ENCODE data around the gene CDIPT.

CDIPT gene

DNA sequence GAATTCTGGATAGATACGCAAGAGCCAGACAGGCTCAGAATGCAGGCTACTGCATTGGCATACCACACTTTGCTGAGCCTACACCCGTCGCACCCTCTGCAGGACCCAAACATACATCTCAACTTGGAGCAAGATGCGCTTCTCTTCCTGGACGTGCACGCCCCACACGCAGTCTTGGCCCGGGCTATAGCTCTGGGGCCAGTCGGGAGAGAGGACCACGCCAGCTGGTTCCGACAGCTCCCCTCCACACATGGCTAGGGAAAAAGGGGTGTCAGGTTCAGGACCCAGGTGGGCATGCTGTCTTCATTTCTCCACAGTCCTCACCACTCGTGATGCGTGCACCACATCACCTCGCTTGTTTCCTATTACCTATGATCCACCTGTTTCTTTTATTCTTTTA is 15.1 kb upstream of the CDIPT start:
- no peak for DNase-seq (ENCODE audit: low read depth)
- H3K4me3 ChIP-seq (ENCODE audit: low read length), result no peak overlapping the region
- TF ChIP-seq, protein P1, sequence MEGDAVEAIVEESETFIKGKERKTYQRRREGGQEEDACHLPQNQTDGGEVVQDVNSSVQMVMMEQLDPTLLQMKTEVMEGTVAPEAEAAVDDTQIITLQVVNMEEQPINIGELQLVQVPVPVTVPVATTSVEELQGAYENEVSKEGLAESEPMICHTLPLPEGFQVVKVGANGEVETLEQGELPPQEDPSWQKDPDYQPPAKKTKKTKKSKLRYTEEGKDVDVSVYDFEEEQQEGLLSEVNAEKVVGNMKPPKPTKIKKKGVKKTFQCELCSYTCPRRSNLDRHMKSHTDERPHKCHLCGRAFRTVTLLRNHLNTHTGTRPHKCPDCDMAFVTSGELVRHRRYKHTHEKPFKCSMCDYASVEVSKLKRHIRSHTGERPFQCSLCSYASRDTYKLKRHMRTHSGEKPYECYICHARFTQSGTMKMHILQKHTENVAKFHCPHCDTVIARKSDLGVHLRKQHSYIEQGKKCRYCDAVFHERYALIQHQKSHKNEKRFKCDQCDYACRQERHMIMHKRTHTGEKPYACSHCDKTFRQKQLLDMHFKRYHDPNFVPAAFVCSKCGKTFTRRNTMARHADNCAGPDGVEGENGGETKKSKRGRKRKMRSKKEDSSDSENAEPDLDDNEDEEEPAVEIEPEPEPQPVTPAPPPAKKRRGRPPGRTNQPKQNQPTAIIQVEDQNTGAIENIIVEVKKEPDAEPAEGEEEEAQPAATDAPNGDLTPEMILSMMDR (conservative IDR thresholded peaks at IDR 0.05; ENCODE audit: low read length), result no peak

DNA sequence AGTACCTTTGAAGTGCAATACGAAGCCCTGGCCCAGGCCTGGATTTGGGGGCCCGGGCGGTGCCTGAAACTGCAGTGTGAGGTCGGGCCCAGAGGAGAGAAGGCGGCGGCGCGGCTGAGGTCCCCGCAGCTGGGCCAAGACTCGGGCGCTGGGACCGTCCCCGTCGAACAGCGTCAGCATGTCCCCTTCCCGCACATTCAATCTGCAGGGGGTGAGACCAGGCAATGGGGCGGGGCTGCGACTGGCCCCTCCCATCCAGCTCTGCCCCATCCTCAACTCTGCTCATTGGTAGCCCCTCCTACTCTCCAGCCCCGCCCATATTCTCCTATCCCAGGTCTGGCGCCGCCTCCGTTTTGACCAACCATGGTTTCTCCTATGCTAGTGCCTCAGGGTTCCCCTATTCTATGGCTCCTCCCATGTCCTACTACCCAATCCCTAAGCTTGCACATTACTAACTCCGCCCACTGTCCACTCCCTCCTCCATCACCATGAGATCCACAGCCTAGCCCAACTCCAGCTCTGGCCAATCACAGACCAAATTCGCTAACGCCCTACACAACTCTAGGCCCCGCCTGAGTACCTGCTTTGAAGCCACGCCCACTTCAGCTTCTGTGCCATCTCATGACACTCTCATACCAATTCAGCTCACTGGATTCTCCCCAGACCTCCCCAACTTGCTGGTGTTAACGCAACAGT is 14.4 kb upstream of the CDIPT start:
- H3K4me3 ChIP-seq (ENCODE audit: low read length), result no peak overlapping the region
- DNase-seq (ENCODE audit: low read depth), result no peak
- TF ChIP-seq, protein P1 (conservative IDR thresholded peaks at IDR 0.05; ENCODE audit: low read length), result no peak

DNA sequence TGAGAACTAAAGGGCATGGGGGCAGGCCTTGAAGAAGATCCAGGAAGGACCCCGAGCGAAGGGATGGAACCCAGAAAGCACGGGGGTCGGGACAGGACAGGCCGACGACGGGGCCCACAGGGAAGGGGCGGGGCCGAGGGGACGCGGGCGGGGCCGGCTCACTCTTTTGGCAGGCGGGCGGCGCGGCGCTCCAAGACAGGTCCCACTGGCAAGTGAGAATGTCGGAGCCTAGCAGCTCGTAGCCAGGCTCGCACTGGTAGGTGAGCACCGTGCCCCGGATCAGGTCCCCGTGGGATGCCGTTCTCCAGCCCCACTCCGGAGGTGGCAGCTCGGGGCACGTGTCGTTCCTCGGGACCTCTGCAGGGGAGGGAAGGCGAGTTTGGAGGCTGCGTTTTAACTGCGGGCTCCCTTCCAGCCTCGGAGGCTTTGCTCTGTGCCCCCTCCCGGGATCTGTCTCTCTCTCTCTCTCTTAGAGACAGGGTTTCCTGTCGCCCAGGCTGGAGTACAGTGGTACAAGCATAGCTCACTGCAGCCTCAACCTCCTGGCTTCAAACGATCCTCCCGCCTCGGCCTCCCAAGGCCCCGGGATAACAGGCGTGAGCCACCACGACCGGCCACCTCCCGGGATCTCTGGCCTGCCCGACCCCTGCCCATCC is 13.7 kb upstream of the CDIPT start:
- TF ChIP-seq, protein P1 (conservative IDR thresholded peaks at IDR 0.05; ENCODE audit: low read length), result no peak
- H3K4me3 ChIP-seq (ENCODE audit: low read length), result peak overlapping the region; percentile 30
- no peak for DNase-seq (ENCODE audit: low read depth)

DNA sequence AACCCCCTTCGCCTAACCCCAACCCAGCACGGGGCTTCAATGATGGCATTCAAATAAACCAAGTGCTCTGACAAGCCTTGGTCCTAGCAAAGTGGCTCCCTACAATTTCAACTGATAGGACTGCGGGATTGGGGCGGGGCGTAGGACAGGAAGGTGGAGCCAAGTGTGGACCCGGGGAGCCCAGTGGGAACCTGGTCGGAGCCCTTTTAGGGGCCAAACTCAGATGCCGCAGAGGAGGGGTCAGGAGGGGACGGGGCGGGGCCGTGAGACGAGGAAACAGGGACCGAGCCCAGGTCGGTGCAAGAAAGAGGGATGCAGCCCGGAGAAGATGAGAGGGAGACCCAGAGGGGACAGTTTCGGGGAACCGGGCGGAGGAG is 13.2 kb upstream of the CDIPT start:
- TF ChIP-seq, protein P1 (conservative IDR thresholded peaks at IDR 0.05; ENCODE audit: low read length), result no peak
- no peak for DNase-seq (ENCODE audit: low read depth)
- peak overlapping the region; percentile 30 for H3K4me3 ChIP-seq (ENCODE audit: low read length)

DNA sequence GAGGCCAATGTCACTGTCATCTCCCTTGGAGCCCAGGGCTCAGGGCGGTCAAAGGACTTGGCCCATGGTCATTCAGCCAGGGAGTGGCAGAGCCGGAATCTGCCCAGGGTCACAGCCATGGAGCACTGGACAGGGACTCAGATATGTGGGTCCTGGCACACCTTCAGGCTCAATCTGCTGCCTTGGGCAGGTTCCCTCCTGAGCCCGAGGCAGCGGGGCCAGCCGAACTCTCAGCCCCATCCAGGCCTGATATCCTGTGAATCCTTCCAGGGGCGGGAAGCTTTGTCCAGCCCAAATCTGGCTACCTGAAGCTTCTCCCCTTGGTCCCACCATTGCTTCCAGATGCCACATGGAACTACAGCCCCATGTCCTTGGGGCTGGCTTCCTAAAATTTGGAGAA is 12.2 kb upstream of the CDIPT start:
- TF ChIP-seq, protein P1 (conservative IDR thresholded peaks at IDR 0.05; ENCODE audit: low read length), result no peak
- DNase-seq (ENCODE audit: low read depth), result no peak
- H3K4me3 ChIP-seq (ENCODE audit: low read length), result no peak overlapping the region

DNA sequence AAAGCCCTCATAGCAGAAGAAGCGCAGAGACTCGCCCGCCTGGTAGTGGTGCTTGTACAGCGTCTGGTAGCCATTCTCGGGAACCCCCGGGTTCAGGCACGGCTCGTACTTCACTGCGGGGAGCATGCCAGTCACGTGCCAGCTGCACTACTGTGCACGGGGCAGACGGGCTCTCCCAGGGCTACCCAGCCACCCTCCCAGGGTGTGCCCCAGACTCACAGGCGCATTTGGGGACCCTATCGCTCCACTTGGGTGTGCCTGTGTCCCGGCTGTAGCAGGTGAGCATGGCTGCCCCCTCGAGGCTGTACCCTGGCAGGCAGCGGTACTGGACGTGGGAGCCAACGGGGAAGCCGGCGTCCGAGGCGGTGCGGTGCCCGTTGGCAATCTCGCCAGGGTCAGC is 10.3 kb upstream of the CDIPT start:
- DNase-seq (ENCODE audit: low read depth), result no peak
- no peak overlapping the region for H3K4me3 ChIP-seq (ENCODE audit: low read length)
- TF ChIP-seq, protein P1 (conservative IDR thresholded peaks at IDR 0.05; ENCODE audit: low read length), result no peak
